Suppressor macrophage treated with lipopolysaccharide for 1 hour (primary cell): ENCODE data around the gene HES1.
A peak's percentile ranks its signal among the peaks of the same experiment; 100 is the strongest.
"Not testable (repeated sequence)": the region's sequence is repeated elsewhere in the genome, so short reads cannot be mapped to it uniquely, and the experiment has no call there.

Experiments
- DNase-seq, 3 donors: peaks; one replicate each; pipeline ENCODE4 v3.0.0-alpha.2; 2020 to 2022

The HES1 gene

GRCh38 chr3:194135806-194136518 is at the start of gene HES1:
Gene HES1, plus strand, starts transcription at chr3:194136148. Its CDS starts 233 bp downstream, at chr3:194136381.
- DNase-seq: peak; percentile 88 to 94 (median 93)

GRCh38 chr3:194086388-194087075 is 49.4 kb upstream of the HES1 start:
- DNase-seq: no peak

GRCh38 chr3:194087280-194087679 is 48.7 kb upstream of the HES1 start:
- no peak for DNase-seq

- peak; percentile 52 to 62 (median 60) for DNase-seq
Observed at GRCh38 chr3:194087995-194088855, 47.7 kb upstream of the HES1 start.

GRCh38 chr3:194089357-194090177 is 46.4 kb upstream of the HES1 start:
- DNase-seq: peak; percentile 97 to 100 (median 99)

GRCh38 chr3:194090178-194090555 is 45.8 kb upstream of the HES1 start:
- DNase-seq: not testable (repeated sequence)

- no peak for DNase-seq
Observed at GRCh38 chr3:194090716-194091115, 45.2 kb upstream of the HES1 start.

- peak in 1 of 3 donors; percentile 21 for DNase-seq
Observed at GRCh38 chr3:194091141-194091540, 44.8 kb upstream of the HES1 start.

GRCh38 chr3:194091897-194092296 is 44.1 kb upstream of the HES1 start:
- DNase-seq: not testable (repeated sequence)

- DNase-seq: no peak
Observed at GRCh38 chr3:194092881-194093301, 43.1 kb upstream of the HES1 start.

GRCh38 chr3:194093842-194094241 is 42.1 kb upstream of the HES1 start:
- peak in 1 of 3 donors; percentile 13 for DNase-seq

GRCh38 chr3:194095464-194095863 is 40.5 kb upstream of the HES1 start:
- peak in 2 of 3 donors; percentile 34 to 44 for DNase-seq

- no peak for DNase-seq
Observed at GRCh38 chr3:194095902-194096301, 40.0 kb upstream of the HES1 start.

- no peak for DNase-seq
Observed at GRCh38 chr3:194097141-194097882, 38.6 kb upstream of the HES1 start.

GRCh38 chr3:194098081-194098842 is 37.7 kb upstream of the HES1 start:
- DNase-seq: peak; percentile 87 to 97 (median 90)

GRCh38 chr3:194098843-194099183 is 37.1 kb upstream of the HES1 start:
- no peak for DNase-seq

- no peak for DNase-seq
Observed at GRCh38 chr3:194099215-194099614, 36.7 kb upstream of the HES1 start.

GRCh38 chr3:194100856-194101390 is 35.0 kb upstream of the HES1 start:
- no peak for DNase-seq

- no peak for DNase-seq
Observed at GRCh38 chr3:194101592-194102432, 34.1 kb upstream of the HES1 start.

- no peak for DNase-seq
Observed at GRCh38 chr3:194102436-194102835, 33.5 kb upstream of the HES1 start.
